Stimulated activated CD4-positive, alpha-beta T cell treated with anti-CD3 and anti-CD28 coated beads, Interleukin-4, amount 100 ng/mL, for 48 hours (primary cell): Measurements from ENCODE around the gene LMTK2.

ENCODE experiments used
- DNase-seq, 2 donors: peaks; one replicate each; pipeline ENCODE4 v3.0.0-alpha.2; 2020; ENCODE audit warnings: low read depth in 2 of 2

Gene LMTK2

DNA sequence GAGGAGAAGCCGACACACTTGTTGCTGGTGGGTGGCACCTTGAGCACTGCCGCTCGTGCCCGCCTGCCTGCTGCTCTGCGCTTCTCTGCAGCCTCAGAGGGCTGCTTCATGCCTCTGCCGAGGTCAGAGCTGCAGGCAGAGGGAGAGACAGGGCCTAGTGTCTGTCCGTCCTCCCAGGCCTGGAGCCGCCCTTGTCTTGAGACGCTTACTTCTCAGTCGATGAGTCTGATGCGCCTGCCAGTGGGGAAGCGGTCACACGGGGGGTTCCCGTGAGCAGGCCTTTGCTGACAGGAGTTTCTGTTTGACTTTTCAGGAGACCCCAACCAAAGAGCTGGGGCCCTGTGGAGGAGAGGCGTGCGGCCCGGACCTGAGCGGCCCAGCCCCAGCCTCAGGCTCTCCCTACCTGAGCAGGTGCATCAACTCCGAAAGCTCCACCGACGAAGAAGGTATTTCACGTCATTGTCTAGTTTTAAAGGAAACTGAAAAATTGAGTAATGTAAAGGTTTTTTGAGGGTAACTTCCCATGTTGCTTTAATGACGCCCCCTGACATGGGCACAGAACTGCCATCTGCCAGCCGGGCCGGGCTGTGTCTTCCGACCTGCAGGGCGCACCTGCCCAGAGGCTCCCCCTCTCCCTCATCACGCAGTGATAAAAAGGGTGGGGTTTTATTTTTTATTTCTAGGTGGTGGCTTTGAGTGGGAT, 96.8 kb downstream of the LMTK2 start:
- no peak for DNase-seq

DNA sequence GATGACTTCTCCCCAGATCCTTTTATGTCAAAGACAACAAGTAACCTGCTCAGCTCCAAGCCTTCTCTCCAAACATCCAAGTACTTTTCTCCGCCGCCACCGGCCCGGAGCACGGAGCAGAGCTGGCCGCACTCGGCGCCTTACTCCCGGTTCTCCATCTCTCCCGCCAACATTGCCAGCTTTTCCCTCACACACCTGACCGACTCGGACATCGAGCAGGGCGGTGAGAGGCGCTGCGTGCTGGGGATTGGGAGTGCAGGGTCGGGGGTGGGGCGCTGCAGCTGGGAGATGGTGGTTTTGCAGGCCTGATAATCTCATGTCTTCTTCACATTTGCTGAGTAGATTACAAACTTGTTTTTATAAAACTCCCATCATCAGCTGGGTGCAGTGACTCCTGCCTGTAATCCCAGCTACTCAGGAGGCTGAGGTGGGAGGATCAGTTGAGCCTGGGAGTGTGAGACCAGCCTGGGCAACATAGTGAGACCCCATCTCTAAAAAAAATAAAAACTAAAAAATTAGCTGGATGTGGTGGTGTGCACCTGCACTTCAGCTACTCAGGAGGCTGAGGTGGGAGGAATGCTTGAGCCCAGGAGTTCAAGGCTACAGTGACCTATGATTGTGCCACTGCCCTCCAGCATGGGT, 97.4 kb downstream of the LMTK2 start:
- no peak for DNase-seq

DNA sequence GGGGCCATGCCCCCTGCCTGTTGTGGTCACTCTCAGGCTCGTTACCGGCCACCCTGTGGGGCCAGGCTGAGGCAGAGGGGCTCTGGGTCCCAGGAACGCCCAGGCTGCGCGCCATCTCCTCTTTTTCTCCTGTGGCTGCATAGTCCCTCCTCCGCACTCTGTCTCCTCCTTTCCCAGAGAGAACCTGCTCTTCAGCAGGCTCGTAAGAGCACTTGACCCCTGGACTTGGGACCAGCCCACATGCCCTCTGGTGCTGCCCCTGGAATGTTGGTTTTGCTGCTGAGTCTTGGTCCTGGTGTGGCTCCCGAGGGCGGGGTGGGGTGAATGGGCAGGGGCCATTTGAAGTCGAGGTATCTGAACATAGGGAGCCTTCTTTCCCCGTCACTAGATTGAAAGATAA, 98.0 kb downstream of the LMTK2 start:
- DNase-seq, result no peak

DNA sequence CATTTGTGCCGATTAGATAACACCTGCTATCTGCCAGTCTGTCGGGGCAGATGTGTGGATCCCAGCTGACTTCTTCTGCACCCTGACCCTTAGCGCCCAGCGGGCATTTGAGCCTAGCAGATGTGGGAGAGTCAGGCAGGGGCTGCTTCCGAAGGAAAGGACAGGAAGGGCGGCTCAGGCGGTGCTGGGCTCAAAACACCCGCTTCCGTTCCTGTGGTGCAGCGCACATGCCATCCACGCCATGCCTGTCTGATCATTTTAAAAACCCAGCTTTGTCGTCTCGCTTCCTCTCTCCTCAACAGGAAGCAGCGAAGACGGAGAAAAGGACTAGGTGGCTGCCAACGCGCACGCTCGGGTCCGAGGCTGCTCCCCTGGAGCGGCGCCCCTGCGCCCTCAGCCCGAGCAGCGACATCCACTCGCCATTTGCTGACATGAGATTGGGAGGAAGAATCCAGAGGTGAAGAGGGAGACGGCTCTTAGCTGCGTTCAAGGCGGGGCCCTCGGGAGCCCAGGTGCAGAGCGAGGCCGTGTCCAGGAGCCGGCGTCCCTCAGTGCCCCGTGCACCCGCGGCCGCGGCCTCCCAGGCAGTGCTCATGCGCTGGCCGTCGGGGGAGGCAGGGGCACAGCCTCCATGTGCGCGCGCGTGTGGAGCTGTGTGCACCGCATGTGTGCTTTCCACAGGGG, 98.6 kb downstream of the LMTK2 start:
- no peak for DNase-seq

GRCh38 chr7:98206451-98207330, 100.0 kb downstream of the LMTK2 start:
- no peak for DNase-seq

GRCh38 chr7:98209166-98209920, 102.7 kb downstream of the LMTK2 start:
- DNase-seq, result no peak

- no peak for DNase-seq
Observed at GRCh38 chr7:98210513-98211220, 104.0 kb downstream of the LMTK2 start.

- peak; percentile 15 to 21 for DNase-seq
Observed at GRCh38 chr7:98211221-98211675, 104.6 kb downstream of the LMTK2 start, which contains the start of gene BHLHA15. BHLHA15 (plus strand) TSS chr7:98211439; CDS start chr7:98212310, 871 bp downstream.

GRCh38 chr7:98211676-98212531, 105.2 kb downstream of the LMTK2 start:
- no peak for DNase-seq

GRCh38 chr7:98212532-98213041, 105.9 kb downstream of the LMTK2 start:
- no peak for DNase-seq

GRCh38 chr7:98213296-98213887, 106.7 kb downstream of the LMTK2 start:
- DNase-seq, result no peak

DNA sequence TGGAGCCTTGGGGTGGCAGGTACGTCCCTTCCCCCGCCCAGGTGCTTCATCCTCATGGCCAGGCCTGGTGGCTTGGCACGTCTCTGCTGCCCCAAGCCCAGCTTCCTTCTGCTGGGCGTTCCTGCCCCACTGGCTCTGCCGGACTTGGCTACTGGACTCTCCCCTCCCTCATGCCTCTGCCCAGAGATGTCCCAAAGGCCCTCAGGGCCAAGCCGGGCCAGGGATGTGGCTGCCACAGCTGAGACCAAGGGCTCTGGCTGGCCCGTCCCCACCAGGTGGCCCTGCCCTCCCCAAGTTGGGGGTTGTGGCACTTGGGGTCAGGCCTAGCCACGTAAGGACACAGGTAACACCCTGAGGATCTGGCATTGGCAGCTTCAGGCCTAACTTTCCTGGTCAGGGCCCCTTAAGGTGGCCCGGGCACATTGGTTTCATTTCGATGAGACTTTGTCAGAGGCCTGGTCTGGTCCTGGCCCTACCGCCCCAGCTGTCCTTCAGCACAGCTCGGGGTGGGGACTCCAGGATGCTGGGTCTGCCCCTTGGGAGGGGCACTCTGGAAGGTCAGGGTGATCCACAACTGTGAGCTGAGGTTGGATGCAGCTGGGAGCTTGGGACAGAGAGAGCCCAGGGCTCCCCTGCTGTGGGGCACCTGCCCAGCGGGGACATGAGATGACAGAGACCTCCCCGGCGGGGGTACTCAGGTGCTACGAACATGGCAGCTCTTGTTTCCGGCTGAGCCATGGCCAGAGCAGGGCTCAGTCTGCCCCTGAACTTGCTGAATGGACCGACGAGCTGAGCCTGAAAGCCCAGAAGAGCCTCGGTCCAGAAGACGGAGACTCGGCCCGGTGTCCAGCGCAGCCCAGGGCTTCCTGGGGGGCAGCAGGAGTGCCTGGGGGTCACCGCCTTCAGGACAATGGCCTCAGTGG, 107.5 kb downstream of the LMTK2 start:
- DNase-seq, result no peak

DNA sequence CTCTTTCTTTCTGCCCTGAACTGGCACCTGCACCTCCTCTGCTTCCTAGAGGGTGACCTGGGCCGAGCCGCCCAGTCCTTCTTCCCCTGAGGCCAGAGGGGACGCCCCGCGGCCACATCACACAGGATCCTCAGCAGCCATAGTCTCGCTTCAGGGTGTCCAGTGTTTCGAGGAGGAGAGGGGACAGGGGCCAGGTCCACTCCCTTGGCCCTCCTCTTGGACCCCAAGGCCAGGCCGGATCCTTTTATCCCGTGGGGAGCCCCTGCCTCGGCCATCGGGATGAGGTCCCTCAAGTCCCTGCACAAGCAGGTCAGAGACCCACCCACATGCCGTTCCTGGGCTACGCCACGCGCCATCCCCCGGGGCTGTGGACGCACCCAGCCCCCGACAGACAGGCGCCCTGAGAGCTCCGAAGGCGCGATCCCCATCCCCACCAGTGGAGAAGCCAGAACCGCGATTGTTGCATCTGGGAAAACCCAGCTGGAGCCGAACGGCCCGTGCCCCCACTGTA, 108.2 kb downstream of the LMTK2 start:
- no peak for DNase-seq

- no peak for DNase-seq
Observed at GRCh38 chr7:98215561-98216495, 109.2 kb downstream of the LMTK2 start.

DNA sequence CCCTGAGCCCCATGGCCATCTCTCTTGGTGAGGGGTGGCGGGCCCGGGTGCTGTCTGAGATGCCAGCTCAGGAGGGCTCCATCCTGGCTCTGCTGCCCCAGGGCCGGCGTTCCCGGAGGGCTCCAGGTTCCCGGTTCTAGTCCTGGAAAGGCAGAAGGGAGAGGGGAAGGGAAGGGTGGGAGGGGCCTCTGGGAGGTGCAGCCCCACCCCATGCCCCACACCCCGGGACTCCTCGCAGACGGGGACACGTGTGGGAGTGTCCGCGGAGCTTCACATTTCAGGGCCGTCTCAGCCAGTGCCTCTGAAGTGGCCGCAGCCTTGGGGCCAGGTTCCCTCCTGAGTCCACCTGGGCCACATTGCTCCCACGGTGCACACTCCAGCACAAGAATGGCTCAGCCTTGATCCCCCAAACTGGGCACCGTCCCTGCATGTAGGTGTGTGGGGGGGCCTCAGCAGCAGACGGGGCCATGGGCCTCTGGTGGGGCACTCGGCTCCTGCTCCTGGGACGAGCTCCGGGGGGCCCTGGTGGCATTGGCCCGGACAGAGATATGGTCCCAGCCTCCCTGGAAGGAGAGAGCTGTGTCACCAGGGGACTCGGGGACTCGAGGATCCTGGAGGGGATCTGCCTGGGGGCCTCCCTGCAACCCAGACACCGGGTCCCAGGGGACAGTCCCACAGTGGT, 110.4 kb downstream of the LMTK2 start:
- no peak for DNase-seq
